Mammary epithelial cell (primary cell): ENCODE measurements around the gene PROB1.

ENCODE experiments used
- CTCF ChIP-seq, 2 donors: IDR thresholded peaks in 1 of 2; conservative IDR thresholded peaks in 1 of 2; 2 replicates each; pipeline ENCODE4 v1.5.1; 2011 to 2012; ENCODE audit warnings: inconsistent platforms in 2 of 2, low read length in 2 of 2, mild to moderate bottlenecking in 2 of 2, control low read depth in 1 of 2, low read depth in 1 of 2; ENCODE audit not compliant: insufficient read depth in 1 of 2; ENCODE audit errors: extremely low read depth in 1 of 2
- EZH2 ChIP-seq: IDR thresholded peaks from 2 replicates; pipeline ENCODE4 v1.6.1; 2012; ENCODE audit warnings: low read length, inconsistent platforms, borderline replicate concordance

- no peak for TF ChIP-seq CTCF (conservative IDR thresholded peaks at IDR 0.05 in 1 of 2, IDR thresholded peaks at IDR 0.05 in 1 of 2; ENCODE audit: extremely low read depth in 1 of 2, insufficient read depth in 1 of 2, low read depth in 1 of 2, low read length in 2 of 2)
- TF ChIP-seq EZH2: no peak
Observed at GRCh38 chr5:139410121-139410992, 15.5 kb upstream of the PROB1 start.
